IMR-90 (cell line): Measurements from ENCODE around the gene VIPR2. TPM values are rescaled to one million over a fixed set of nuclear protein-coding genes. Genes with fewer than 3 reads are reported as not detected.

ENCODE experiments used
- ATAC-seq: fragments of 200-7000 bp; cut with Tn5 transposase; 2 replicates; pipeline ENCODE4 v1.9.1; 2020; ENCODE audit warnings: low read depth, mild to moderate bottlenecking, moderate library complexity
- BruUV-seq: library from RNA; stranded (reverse); fragments of 400-500 nt; replicated peaks from 2 replicates; lab custom pipeline; 2021; lab: Mats Ljungman, UMichigan
- CTCF ChIA-PET: fragments of 300-600 bp; formaldehyde crosslinking; extraction: SDS; loops from one replicate; lab custom pipeline; 2021; ENCODE audit warnings: antibody characterized with exemption; lab: Yijun Ruan, JAX
- POLR2A ChIA-PET: fragments of 300-600 bp; sonication (Branson Sonifier 250); formaldehyde crosslinking; loops from one replicate; lab custom pipeline; 2022; ENCODE audit warnings: antibody characterized with exemption; ENCODE audit not compliant: unreplicated experiment; lab: Charles Lee
- DNase-seq: peaks from one replicate; pipeline ENCODE4 v3.0.0; 2013
- H2AFZ ChIP-seq: replicated peaks from 2 replicates; pipeline ENCODE3; 2013; ENCODE audit warnings: low read length, mild to moderate bottlenecking; ENCODE audit not compliant: poor library complexity
- H2AK5ac ChIP-seq: 2 replicates; pipeline ENCODE4 v1.6.1; 2013; ENCODE audit warnings: low read depth, low read length, inconsistent platforms
- H2AK9ac ChIP-seq: replicated peaks from 2 replicates; pipeline ENCODE3; 2013; ENCODE audit warnings: mild to moderate bottlenecking, low read depth, low read length, moderate library complexity; ENCODE audit not compliant: poor library complexity
- H2BK120ac ChIP-seq: 2 replicates; pipeline ENCODE4 v1.6.1; 2013; ENCODE audit warnings: low read depth, low read length, inconsistent platforms
- H2BK15ac ChIP-seq: 3 replicates; pipeline ENCODE4 v1.6.1; 2013; ENCODE audit warnings: low read depth, low read length, inconsistent platforms
- H2BK20ac ChIP-seq: 2 replicates; pipeline ENCODE4 v1.6.1; 2013; ENCODE audit warnings: low read depth, mild to moderate bottlenecking, inconsistent platforms, low read length, moderate library complexity
- H2BK5ac ChIP-seq: 2 replicates; pipeline ENCODE4 v1.6.1; 2013; ENCODE audit warnings: mild to moderate bottlenecking, low read depth, low read length, inconsistent platforms; ENCODE audit not compliant: poor library complexity, severe bottlenecking
- H3K14ac ChIP-seq: replicated peaks from 2 replicates; pipeline ENCODE4 v1.6.1; 2013; ENCODE audit warnings: low read depth, low read length, inconsistent platforms
- H3K18ac ChIP-seq: 2 replicates; pipeline ENCODE4 v1.6.1; 2013; ENCODE audit warnings: low read depth, low read length, control low read depth
- H3K23ac ChIP-seq: 2 replicates; pipeline ENCODE4 v1.6.1; 2013; ENCODE audit warnings: low read depth, low read length, inconsistent platforms
- H3K27ac ChIP-seq: 2 replicates; pipeline ENCODE4 v1.5.1; 2013; ENCODE audit warnings: mild to moderate bottlenecking, control low read depth, low read length; ENCODE audit not compliant: insufficient read depth
- H3K27me3 ChIP-seq: 2 replicates; pipeline ENCODE4 v1.6.1; 2013; ENCODE audit warnings: low read length; ENCODE audit not compliant: control insufficient read depth, insufficient read depth
- H3K36me3 ChIP-seq: 2 replicates; pipeline ENCODE4 v1.6.1; 2013; ENCODE audit warnings: low read length, mixed read lengths; ENCODE audit not compliant: control insufficient read depth, insufficient read depth
- H3K4ac ChIP-seq: 2 replicates; pipeline ENCODE4 v1.6.1; 2013; ENCODE audit warnings: low read depth, low read length, inconsistent platforms
- H3K4me1 ChIP-seq: 2 replicates; pipeline ENCODE4 v1.6.1; 2013; ENCODE audit warnings: low read length, mixed read lengths; ENCODE audit not compliant: control insufficient read depth, insufficient read depth
- H3K4me2 ChIP-seq: 2 replicates; pipeline ENCODE4 v1.6.1; 2013; ENCODE audit warnings: low read depth, mild to moderate bottlenecking, control low read depth, low read length, moderate library complexity
- H3K4me3 ChIP-seq: 2 replicates; pipeline ENCODE4 v1.5.1; 2013; ENCODE audit warnings: low read depth, mild to moderate bottlenecking, control low read depth, low read length, moderate library complexity; ENCODE audit not compliant: insufficient read depth
- H3K56ac ChIP-seq: 2 replicates; pipeline ENCODE4 v1.6.1; 2013; ENCODE audit warnings: low read length, inconsistent platforms; ENCODE audit not compliant: insufficient read depth; ENCODE audit errors: extremely low read depth
- H3K79me1 ChIP-seq, 2 experiments: 2 replicates each; pipeline ENCODE4 v1.6.1; 2013; ENCODE audit warnings: low read length in 2 of 2, inconsistent platforms in 1 of 2, low read depth in 1 of 2
- H3K9ac ChIP-seq: 2 replicates; pipeline ENCODE4 v1.6.1; 2013; ENCODE audit warnings: low read depth, low read length, control low read depth
- H3K9me1 ChIP-seq: 2 replicates; pipeline ENCODE4 v1.6.1; 2013; ENCODE audit warnings: low read length, inconsistent platforms; ENCODE audit not compliant: insufficient read depth
- H3K9me3 ChIP-seq: 2 replicates; pipeline ENCODE4 v1.6.1; 2013; ENCODE audit warnings: low read length; ENCODE audit not compliant: control insufficient read depth, insufficient read depth
- H4K20me1 ChIP-seq: 2 replicates; pipeline ENCODE4 v1.6.1; 2013; ENCODE audit warnings: low read length, inconsistent platforms; ENCODE audit not compliant: insufficient read depth
- H4K5ac ChIP-seq: 2 replicates; pipeline ENCODE4 v1.6.1; 2013; ENCODE audit warnings: mild to moderate bottlenecking, low read depth, low read length, control low read depth
- H4K8ac ChIP-seq, 2 experiments: 2 replicates each; pipeline ENCODE4 v1.6.1; 2013; ENCODE audit warnings: low read depth in 2 of 2, low read length in 2 of 2, control low read depth in 1 of 2, inconsistent platforms in 1 of 2
- H4K91ac ChIP-seq: 2 replicates; pipeline ENCODE4 v1.6.1; 2013; ENCODE audit warnings: low read depth, low read length, inconsistent platforms; ENCODE audit not compliant: insufficient read depth
- CEBPB ChIP-seq: IDR thresholded peaks from 2 replicates; pipeline ENCODE4 v1.6.1; 2012; ENCODE audit warnings: low read depth, low read length, improper control_type of control experiment
- MAZ ChIP-seq: IDR thresholded peaks from 2 replicates; pipeline ENCODE4 v1.6.1; 2012; ENCODE audit warnings: low read depth, mild to moderate bottlenecking, low read length, improper control_type of control experiment, moderate library complexity, borderline replicate concordance
- MXI1 ChIP-seq: IDR thresholded peaks from 2 replicates; pipeline ENCODE4 v1.6.1; 2012; ENCODE audit warnings: low read depth, mild to moderate bottlenecking, low read length, moderate library complexity, borderline replicate concordance
- NFE2L2 ChIP-seq: fragments of 150-350 bp; IDR thresholded peaks from 2 replicates; pipeline ENCODE4 v1.6.1; 2016; ENCODE audit warnings: low read depth, mild to moderate bottlenecking, low read length
- RAD21 ChIP-seq: IDR thresholded peaks from 2 replicates; pipeline ENCODE4 v1.6.1; 2012; ENCODE audit warnings: low read length, improper control_type of control experiment
- SMC3 ChIP-seq: fragments of 150-350 bp; IDR thresholded peaks from 2 replicates; pipeline ENCODE4 v1.6.1; 2016; ENCODE audit warnings: low read depth, mild to moderate bottlenecking, antibody characterized with exemption, low read length, moderate library complexity
- WGBS, 2 experiments: methylation state at CpG; one replicate each; pipeline versions ENCODE4 v1.1.5 to v1.1.7; 2013; ENCODE audit warnings: missing lambda C conversion rate in 2 of 2; ENCODE audit not compliant: insufficient read length in 1 of 2; ENCODE audit errors: extremely low coverage in 2 of 2; 5-methylcytosine and 5-hydroxymethylcytosine counted together
- dilution Hi-C: fragments of 300-500 bp; cut with HindIII; formaldehyde crosslinking; loops from one replicate; pipeline ENCODE4 v1.14.3; 2018; ENCODE audit warnings: low sequenced_read_pairs; ENCODE audit not compliant: unreplicated experiment
- in situ Hi-C: fragments of 300-500 bp; cut with MboI; formaldehyde crosslinking; loops from 3 replicates; pipeline ENCODE4 v1.14.3; 2019; ENCODE audit warnings: low sequenced_read_pairs, inconsistent platforms, mixed read lengths
- intact Hi-C: fragments of 100-400 bp; cut with micrococcal nuclease; formaldehyde crosslinking; loops from 2 replicates; pipeline ENCODE4 v1.10.0; 2022
- polyA plus RNA-seq, 3 experiments: library from polyadenylated mRNA; depleted of rRNA; stranded (reverse); fragments of >200 nt; gene quantifications; 2 replicates each; pipeline ENCODE4 v1.2.3, GENCODE V29; 2012; ENCODE audit warnings: low replicate concordance in 1 of 3
- total RNA-seq: library from RNA; depleted of rRNA; stranded (reverse); fragments of >200 nt; gene quantifications from 2 replicates; pipeline ENCODE4 v1.2.3, GENCODE V29; 2012
- TF ChIP-seq, protein P1 (sequence below): fragments of 150-350 bp; IDR thresholded peaks from 2 replicates; pipeline ENCODE4 v1.6.1; 2016; ENCODE audit warnings: low read depth, mild to moderate bottlenecking, low read length, moderate library complexity, borderline replicate concordance
- TF ChIP-seq, protein P2 (sequence below): fragments of 150-350 bp; IDR thresholded peaks from 2 replicates; pipeline ENCODE4 v1.6.1; 2017; ENCODE audit warnings: mild to moderate bottlenecking, antibody characterized with exemption, low read length, low read depth
- TF ChIP-seq, protein P3 (sequence below): conservative IDR thresholded peaks from 2 replicates; pipeline ENCODE4 v1.5.1; 2012; ENCODE audit warnings: mild to moderate bottlenecking, low read depth, low read length, improper control_type of control experiment

VIPR2 gene
- total and polyA plus RNA-seq, 2 of the 4 experiments (the other 2 are of a cell fraction), result not detected

DNA sequence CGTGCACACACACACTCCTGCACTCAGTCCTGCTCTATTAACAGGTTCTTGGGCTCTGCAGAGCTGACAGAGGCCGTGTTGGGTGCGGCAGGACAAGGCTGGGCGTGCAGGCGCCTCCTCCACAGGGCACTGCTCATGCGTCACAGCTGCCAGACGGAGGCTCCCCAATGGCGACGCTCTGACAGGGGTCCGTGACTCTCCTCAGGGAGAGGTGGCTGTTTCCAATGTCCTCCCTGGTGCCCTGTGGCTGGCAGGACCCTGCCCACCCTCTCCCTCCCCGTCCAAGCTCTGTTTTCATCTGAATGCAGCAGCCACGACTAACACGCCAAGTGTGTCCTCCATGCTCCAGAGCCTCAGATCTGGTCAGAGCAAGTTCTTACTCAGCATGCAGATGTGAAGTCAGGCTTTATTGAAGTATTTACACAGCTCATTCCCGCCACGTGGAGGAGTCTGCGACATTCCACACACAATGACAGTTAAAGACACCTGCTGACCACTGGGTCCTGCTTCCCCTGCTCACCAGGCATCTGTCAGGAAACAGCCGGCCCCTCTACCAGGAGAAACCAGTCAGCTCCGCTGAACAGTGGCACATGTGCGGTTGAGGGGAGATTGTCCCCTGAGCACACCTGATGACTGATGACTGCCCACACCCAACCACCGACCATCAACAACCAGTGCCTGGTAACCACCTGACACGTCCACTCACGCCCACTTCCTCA lies 116.7 kb downstream of the VIPR2 start:
- H3K4ac ChIP-seq, result no peak overlapping the region
- no peaks in the 10 kb centered on the region; the same call in 1 of the 2 replicates for H3K4me1 ChIP-seq
- dilution Hi-C loops, result no loop called here
- no peak overlapping the region for H3K4me3 ChIP-seq
- H3K9ac ChIP-seq, result no peak overlapping the region
- ChIA-PET POLR2A (no interaction called here), CTCF (no interaction called here)
- H2BK5ac ChIP-seq, result no peak overlapping the region
- H4K20me1 ChIP-seq, result no peaks in the 10 kb centered on the region
- no peak for ATAC-seq
- H3K9me1 ChIP-seq, result no peaks in the 10 kb centered on the region
- H3K23ac ChIP-seq, result no peak overlapping the region
- H3K36me3 ChIP-seq, result no peaks in the 10 kb centered on the region
- H2BK15ac ChIP-seq, result no peak overlapping the region
- no peak overlapping the region for H2AK5ac ChIP-seq
- H2BK20ac ChIP-seq, result no peak overlapping the region
- TF ChIP-seq MAZ, result no peak
- TF ChIP-seq, protein P1, sequence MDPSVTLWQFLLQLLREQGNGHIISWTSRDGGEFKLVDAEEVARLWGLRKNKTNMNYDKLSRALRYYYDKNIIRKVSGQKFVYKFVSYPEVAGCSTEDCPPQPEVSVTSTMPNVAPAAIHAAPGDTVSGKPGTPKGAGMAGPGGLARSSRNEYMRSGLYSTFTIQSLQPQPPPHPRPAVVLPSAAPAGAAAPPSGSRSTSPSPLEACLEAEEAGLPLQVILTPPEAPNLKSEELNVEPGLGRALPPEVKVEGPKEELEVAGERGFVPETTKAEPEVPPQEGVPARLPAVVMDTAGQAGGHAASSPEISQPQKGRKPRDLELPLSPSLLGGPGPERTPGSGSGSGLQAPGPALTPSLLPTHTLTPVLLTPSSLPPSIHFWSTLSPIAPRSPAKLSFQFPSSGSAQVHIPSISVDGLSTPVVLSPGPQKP, result no peak
- TF ChIP-seq, protein P2, sequence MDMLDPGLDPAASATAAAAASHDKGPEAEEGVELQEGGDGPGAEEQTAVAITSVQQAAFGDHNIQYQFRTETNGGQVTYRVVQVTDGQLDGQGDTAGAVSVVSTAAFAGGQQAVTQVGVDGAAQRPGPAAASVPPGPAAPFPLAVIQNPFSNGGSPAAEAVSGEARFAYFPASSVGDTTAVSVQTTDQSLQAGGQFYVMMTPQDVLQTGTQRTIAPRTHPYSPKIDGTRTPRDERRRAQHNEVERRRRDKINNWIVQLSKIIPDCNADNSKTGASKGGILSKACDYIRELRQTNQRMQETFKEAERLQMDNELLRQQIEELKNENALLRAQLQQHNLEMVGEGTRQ, result no peak
- TF ChIP-seq SMC3, result no peak
- TF ChIP-seq NFE2L2, result no peak
- TF ChIP-seq, protein P3, sequence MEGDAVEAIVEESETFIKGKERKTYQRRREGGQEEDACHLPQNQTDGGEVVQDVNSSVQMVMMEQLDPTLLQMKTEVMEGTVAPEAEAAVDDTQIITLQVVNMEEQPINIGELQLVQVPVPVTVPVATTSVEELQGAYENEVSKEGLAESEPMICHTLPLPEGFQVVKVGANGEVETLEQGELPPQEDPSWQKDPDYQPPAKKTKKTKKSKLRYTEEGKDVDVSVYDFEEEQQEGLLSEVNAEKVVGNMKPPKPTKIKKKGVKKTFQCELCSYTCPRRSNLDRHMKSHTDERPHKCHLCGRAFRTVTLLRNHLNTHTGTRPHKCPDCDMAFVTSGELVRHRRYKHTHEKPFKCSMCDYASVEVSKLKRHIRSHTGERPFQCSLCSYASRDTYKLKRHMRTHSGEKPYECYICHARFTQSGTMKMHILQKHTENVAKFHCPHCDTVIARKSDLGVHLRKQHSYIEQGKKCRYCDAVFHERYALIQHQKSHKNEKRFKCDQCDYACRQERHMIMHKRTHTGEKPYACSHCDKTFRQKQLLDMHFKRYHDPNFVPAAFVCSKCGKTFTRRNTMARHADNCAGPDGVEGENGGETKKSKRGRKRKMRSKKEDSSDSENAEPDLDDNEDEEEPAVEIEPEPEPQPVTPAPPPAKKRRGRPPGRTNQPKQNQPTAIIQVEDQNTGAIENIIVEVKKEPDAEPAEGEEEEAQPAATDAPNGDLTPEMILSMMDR, result no peak
- no peak for TF ChIP-seq RAD21
- TF ChIP-seq MXI1, result no peak
- no peak for TF ChIP-seq CEBPB
- H2AFZ ChIP-seq, result no peak overlapping the region
- H3K9me3 ChIP-seq, result peaks cover 11% of the 10 kb centered on the region
- H4K5ac ChIP-seq, result no peak overlapping the region
- no peak overlapping the region for H2BK120ac ChIP-seq
- no peak overlapping the region for H4K8ac ChIP-seq
- no peak overlapping the region for H3K4me2 ChIP-seq
- no peak overlapping the region for H4K91ac ChIP-seq
- no peaks in the 10 kb centered on the region for H3K27me3 ChIP-seq
- DNase-seq, result no peak
- intact Hi-C loops, result no loop called here
- WGBS, 2 experiments, result 64% methylated on average over 4 of the region's 22 CpGs; no CpG with 5 or more reads in 1 of the 2 experiments
- no peak overlapping the region for H3K27ac ChIP-seq
- H3K18ac ChIP-seq, result no peak overlapping the region
- no peak overlapping the region for H3K56ac ChIP-seq
- no TSS peak for BruUV-seq
- in situ Hi-C loops, result no loop called here
- H2AK9ac ChIP-seq, result no peak overlapping the region
- no peaks in the 10 kb centered on the region for H3K79me1 ChIP-seq
- no peak overlapping the region for H3K14ac ChIP-seq
